NAMALWA (cell line): ENCODE results near the gene MAPK12.
"Not testable (repeated sequence)": the region's sequence is repeated elsewhere in the genome, so short reads cannot be mapped to it uniquely, and the experiment has no call there.

Experiments
- DNase-seq: peaks from one replicate; pipeline ENCODE4 v3.0.0-alpha.2; 2015; ENCODE audit warnings: low spot score

MAPK12 gene

DNA sequence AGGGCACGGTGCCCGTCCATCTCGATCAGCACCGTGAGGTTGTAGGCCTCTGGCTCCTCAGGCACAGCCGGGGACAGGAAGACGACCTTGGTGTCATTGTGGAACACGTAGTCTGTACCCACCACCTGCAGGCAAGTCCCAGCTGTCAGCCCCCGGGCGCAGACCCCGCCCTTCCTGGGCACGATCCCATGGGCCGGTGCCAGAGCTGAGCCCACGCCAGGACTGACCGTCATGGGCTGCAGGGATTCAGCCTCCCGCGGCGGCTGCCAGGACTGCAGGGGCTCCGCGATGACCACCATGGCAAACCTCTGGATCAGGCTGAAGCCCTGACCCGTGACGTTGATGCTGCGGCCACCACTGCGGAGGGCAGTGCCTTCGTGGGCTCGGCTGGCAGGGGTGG is 20.5 kb upstream of the MAPK12 start:
- DNase-seq: no peak

GRCh38 chr22:50281384-50281760 is 19.9 kb upstream of the MAPK12 start:
- DNase-seq: no peak

GRCh38 chr22:50280708-50281383 is 19.4 kb upstream of the MAPK12 start:
- DNase-seq: no peak

- no peak for DNase-seq
These were observed 18.7 kb upstream of the MAPK12 start for GRCh38 chr22:50280022-50280707.

DNA sequence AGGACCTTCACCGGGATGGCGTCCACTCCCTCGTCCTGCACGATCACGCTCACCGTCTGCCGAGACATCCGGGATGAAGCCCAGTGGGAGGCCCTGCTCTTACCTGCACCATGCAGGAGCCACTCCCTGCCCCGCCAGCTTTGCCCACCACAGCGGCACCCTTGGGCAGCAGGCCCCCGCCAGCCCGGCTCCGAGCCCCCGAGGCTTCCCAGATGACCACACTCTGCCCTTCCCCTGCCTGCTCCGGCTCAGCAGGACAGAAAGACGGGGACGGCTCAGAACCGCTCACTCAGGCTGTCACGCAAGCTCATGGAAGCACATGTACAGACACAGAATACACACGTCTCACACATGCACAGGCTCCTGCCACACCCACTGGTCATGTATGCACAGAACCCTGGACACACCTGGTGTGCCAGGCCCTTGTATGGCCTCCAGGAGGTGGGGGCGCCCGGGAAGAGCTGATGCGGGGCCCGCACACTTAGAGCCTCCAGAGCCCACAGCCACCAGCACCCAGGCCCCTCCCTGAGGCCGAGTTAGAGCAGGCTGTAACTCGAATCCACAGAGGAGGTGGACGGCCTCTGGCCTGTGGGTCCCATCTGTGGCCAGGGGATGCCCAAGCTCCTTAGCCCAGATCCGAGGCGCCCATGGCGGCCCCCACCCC is 17.6 kb upstream of the MAPK12 start:
- DNase-seq: no peak

GRCh38 chr22:50278461-50278860 is 17.0 kb upstream of the MAPK12 start:
- no peak for DNase-seq

DNA sequence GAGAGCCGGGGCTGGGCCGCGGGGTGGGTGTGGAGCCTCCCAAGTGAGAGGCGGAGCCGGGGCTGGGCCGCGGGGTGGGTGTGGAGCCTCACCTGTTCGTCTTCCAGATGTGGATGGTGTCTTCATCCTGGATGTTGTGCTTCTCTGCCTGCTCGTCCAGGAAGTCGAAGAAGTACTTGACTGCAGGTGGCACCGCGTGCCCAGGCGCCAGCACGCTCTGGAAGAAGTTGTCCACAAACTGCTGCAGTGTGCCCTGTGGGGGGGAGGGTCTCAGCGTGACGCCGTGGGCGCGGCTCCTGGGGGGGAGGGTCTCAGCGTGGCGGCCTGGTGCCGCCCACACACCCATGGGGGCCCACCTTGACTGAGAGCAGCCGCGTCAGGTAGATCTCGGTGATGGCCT is 16.3 kb upstream of the MAPK12 start:
- no peak for DNase-seq

- DNase-seq: peak; percentile 91
These were observed 14.7 kb upstream of the MAPK12 start for GRCh38 chr22:50276143-50276542.

DNA sequence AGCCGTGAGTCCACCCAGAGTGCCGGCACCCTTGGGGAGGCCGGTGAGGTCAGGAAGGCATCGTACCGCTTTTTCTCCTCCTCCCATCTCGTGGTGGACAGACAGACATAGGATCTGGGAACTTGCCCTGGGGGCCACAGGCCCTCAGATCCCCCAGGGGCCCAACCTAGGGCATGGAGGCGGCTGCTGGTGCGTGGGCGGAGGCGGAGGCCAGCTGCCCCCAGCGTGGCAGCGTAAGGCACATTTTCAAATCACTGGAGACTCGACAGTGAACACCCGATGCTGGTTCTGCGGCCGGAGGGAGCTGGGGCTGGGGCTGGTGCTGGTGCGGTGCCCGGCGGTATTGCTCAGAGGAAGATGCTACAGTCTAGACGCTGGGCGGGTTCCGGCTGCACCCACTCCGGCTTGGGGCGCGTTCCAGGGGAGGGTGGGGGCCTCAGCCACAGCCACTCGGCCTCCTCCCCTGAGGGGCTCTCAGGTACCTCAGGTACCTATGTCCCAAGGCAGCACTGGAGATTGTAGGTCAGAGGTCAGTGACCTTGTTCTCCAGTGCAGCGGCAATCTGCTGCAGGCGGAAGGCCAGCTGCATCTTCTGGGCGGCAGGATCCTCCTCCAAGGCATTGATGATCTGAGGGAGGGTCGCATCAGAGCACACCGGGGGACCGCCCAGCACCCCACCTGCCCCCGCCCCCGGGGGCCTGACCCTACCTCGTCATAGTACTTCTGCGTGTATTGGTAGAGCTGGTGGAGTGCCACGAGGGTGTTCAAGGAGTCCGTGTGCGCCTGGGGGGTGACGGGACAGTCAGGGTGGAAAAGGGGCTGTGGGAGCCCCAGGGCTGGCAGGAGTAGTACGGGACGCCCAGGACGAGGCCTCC is 13.9 kb upstream of the MAPK12 start:
- DNase-seq: no peak

DNA sequence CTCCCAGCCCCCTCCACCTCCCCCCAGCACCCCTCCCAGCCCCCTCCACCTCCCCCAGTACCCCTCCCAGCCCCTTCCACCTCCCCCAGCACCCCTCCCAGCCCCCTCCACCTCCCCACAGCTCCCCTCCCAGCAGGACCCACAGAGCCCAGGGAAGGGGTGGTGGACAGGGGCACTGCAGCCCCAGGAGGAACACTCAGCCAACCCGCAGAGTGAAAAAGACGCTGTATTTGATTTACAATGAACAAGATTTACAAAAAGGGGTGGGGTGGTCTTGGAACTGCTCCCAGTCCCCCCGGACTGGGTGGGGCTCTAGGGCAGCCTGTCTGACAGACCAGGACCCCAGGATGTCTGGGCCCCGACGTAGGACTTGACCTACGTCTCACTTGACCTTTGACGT is 13.3 kb upstream of the MAPK12 start:
- no peak for DNase-seq

- DNase-seq: peak; percentile 73
These were observed 12.8 kb upstream of the MAPK12 start for GRCh38 chr22:50274311-50274710.

DNA sequence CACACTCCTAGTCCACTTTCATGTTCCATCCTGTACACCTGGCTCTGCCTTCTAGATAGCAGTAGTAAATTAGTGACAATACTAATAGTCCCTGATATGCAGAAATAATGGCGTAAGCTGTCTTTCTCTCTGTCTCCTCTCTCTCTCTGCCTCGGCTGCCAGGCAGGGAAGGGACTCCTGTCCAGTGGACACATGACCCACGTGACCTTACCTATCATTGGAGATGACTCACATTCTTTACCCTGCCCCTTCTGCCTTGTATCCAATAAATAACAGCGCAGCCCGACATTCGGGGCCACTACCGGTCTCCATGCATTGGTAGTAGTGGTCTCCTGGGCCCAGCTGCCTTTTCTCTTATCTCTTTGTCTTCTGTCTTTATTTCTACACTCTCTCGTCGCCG is 12.3 kb upstream of the MAPK12 start:
- DNase-seq: not testable (repeated sequence)

GRCh38 chr22:50273352-50273751 is 11.9 kb upstream of the MAPK12 start:
- not testable (repeated sequence) for DNase-seq

GRCh38 chr22:50272044-50272802 is 10.7 kb upstream of the MAPK12 start:
- DNase-seq: no peak

GRCh38 chr22:50271519-50271970 is 10.1 kb upstream of the MAPK12 start:
- peak; percentile 65 for DNase-seq

- DNase-seq: peak; percentile 54
These were observed 9.3 kb upstream of the MAPK12 start for GRCh38 chr22:50270666-50271394.

- DNase-seq: peak; percentile 57
These were observed 8.6 kb upstream of the MAPK12 start, which contains the start of gene MAPK11 for GRCh38 chr22:50269970-50270665. Gene MAPK11, minus strand, starts transcription at chr22:50270380. Its CDS starts 88 bp downstream, at chr22:50270292.

- no peak for DNase-seq
These were observed 8.1 kb upstream of the MAPK12 start for GRCh38 chr22:50269573-50269969.

DNA sequence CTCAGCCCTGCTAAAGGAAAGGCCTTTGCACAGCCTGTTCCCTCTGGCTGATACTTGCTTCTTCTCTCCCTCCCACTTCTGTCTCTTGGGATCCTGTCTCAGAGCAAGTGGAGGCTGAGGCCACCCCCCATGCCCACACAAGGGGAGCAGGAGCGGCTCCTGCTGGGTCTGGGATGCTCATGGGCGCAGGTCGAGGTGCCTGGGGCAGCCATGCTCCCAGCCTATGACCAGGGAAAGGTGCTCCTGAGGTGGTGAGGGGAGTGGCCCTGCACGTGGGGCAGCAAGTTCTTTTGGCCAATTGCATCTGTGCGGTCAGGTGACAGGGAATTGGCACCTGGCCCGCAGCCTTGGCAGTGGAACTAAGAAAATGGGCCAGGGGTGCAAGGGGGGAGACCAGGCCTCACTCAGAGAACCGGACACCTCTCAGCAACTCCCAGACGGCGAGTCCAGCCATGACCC is 7.2 kb upstream of the MAPK12 start:
- no peak for DNase-seq
